HTR-8/SVneo (cell line): ENCODE results near the gene UNKL.

Source experiments
- DNase-seq: peaks from one replicate; pipeline ENCODE4 v3.0.0; 2011; ENCODE audit warnings: low spot score, mixed read lengths; ENCODE audit not compliant: insufficient read length
- FAIRE-seq: peaks from 2 replicates; lab custom pipeline; 2011; peaks lifted over from hg19 to GRCh38; lab: Jason Lieb, UNC

UNKL gene

DNA sequence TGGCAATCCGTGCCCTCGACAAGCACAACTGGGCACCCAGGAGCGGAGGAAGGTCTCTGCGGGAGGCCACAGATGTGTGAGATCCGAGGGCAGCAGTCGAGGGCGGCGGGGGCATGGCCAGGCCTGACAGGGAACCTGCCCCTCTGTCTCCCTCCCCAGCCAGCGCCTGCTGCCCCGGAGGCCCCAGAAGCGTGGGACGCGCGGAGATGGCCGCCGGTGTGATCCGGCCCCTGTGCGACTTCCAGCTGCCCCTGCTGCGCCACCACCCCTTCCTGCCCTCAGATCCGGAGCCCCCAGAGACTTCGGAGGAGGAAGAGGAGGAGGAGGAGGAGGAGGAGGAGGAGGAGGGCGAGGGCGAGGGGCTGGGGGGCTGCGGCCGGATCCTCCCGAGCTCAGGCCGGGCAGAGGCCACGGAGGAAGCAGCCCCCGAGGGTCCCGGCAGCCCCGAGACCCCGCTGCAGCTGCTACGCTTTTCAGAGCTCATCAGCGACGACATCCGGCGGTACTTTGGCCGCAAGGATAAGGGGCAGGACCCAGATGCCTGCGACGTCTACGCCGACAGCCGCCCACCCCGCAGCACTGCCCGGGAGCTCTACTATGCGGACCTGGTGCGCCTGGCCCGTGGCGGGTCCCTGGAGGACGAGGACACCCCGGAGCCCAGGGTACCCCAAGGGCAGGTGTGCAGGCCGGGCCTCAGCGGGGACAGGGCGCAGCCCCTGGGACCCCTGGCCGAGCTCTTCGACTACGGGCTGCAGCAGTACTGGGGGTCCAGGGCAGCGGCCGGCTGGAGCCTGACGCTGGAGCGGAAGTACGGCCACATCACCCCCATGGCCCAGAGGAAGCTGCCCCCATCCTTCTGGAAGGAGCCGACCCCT, 18.1 kb upstream of the UNKL start:
- DNase-seq, result no peak
- FAIRE-seq, result no peak

- no peak for FAIRE-seq
Observed at GRCh38 chr16:1431497-1432270, 17.2 kb upstream of the UNKL start.

DNA sequence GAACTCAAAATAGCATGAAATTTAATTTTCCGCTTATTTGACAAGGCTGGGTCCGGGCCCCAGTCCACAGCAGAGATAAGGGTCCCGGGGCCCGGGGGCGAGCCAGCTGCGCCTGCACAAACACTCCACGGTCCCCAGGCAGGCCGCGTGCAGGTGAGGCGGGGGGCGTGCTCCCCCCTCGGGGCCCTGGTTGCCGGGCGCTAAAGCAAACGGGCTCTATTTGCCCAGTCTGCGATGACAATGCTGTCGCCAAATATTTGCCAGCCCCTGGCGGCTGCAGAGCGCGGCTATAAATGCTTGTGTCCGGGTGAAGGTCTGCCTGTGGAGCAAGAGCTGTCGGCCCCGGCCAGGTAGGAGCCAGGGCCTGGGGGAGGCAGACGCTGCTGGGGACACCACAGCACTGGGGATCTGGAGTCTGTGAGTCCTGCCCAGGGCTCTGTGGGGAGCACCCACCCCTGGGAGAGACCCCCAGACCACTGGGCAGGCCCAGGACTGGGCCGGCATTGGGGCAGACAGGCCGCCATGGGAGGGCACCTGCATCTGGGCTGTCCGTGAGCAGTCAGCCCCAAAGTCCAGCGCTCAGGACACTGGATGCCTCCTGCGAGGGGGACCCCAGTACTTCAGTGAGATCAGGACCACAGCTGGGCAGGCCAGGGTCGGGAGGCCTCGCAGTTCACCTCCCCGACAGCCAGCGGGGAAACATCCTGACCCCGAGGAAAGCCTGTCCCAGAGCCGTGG, 16.4 kb upstream of the UNKL start, which contains the start of gene PERCC1:
Gene PERCC1 (plus strand): TSS at position 320 of the 738 bp plus-strand sequence. CDS start 1,516 bp downstream, outside the sequence.
- FAIRE-seq (no peak), DNase-seq (no peak)

More at GRCh38 chr16:1431497-1432270, 17.2 kb upstream of the UNKL start:
- DNase-seq, result no peak

GRCh38 chr16:1430214-1430758, 15.8 kb upstream of the UNKL start:
- no peak for DNase-seq
- no peak for FAIRE-seq

GRCh38 chr16:1429631-1430030, 15.1 kb upstream of the UNKL start:
- DNase-seq, result no peak
- no peak for FAIRE-seq

GRCh38 chr16:1429012-1429411, 14.5 kb upstream of the UNKL start:
- DNase-seq (no peak), FAIRE-seq (no peak)

GRCh38 chr16:1428511-1428910, 14.0 kb upstream of the UNKL start:
- DNase-seq (no peak), FAIRE-seq (no peak)

DNA sequence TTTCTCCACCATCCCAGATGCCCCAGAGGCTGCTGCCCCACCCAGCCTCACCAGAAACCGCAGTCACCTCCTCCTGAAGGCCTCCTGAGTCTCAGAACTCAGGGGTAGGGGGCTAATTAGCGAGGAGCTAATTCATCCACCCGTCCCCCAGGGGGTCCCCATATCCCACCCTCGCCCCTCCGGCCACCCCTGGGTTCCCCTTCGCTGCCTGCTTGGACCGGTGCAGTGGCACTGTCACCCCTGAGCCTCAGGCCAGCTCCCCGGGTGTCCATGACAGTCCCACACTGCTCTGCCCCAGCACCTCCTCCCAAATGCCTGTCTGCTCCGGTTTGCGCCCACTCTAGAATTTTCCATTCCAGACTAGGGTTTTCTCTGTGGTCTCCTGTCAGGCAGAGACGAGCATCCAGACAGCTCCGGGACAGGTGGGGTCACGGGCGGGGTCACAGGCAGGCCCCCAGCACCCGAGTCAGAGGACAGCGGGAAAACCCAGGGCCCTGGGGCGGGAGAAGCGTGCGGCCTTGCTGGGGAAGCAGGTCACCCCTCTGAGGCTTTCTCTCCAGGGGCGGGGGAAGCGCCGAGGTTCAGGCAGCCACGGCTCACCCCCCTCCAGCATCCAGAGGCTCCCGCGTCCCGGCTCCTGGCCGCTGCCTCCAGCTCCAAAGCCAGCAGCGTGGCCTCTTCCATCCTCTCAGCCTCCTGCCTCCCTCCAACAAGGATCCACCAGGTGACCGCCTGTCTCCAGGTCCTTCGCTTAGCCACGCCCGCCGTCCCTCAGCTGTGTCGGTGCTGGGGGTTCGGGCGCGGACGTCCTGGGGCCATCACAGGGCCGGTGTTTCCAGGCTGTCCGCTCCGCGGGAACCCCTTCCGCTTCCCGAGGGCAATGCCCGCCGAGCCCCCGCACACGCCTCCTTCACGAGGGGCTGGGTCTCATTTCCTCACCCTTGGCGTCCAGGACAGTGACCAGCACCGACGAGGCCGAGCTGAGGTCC, 13.3 kb upstream of the UNKL start:
- FAIRE-seq, result no peak
- DNase-seq, result no peak

- FAIRE-seq, result no peak
Observed at GRCh38 chr16:1426734-1427471, 12.4 kb upstream of the UNKL start.

DNA sequence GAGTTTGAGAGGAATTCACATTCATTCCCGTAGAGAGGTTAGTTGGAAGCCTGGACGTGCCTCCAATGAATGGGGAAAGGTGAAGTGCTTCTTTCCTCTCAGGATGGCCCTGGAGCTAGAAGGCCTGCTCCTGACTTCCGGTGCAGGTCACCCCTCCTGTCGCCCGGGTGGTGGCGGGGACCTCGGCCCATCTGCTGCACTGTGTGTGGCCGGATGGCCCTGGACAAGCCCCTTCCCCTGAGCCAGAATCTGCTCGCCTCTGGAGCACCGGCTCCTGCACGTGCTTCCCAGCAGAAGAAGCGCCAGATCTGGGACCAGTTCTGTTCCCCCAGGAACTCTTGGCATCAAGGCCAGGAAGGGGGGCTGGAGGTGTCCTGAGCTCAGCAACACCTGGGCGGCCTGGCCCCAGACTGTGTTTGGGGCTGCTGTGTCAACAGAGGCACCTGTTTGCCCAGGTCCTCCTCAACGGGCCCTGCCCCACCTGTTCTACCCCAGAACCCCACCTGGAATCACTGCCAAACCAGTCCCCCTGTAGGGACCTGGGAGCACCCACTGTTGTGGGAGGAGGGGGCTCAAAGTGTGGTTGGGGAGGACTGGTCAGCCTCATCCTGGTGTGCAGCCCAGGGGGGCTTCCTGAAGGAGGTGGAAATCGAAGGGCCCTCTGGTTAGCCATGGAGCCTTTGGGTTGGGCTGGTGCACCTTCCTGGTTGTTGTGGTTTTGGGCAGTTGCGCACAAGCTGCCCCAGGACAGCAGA, 11.3 kb upstream of the UNKL start:
- FAIRE-seq (no peak), DNase-seq (no peak)

More at GRCh38 chr16:1426734-1427471, 12.4 kb upstream of the UNKL start:
- DNase-seq, result no peak

GRCh38 chr16:1424028-1424427, 9.5 kb upstream of the UNKL start:
- DNase-seq (no peak), FAIRE-seq (no peak)

GRCh38 chr16:1422076-1422475, 7.6 kb upstream of the UNKL start:
- DNase-seq (no peak), FAIRE-seq (no peak)

- DNase-seq (no peak), FAIRE-seq (no peak)
Observed at GRCh38 chr16:1420111-1420539, 5.6 kb upstream of the UNKL start.

DNA sequence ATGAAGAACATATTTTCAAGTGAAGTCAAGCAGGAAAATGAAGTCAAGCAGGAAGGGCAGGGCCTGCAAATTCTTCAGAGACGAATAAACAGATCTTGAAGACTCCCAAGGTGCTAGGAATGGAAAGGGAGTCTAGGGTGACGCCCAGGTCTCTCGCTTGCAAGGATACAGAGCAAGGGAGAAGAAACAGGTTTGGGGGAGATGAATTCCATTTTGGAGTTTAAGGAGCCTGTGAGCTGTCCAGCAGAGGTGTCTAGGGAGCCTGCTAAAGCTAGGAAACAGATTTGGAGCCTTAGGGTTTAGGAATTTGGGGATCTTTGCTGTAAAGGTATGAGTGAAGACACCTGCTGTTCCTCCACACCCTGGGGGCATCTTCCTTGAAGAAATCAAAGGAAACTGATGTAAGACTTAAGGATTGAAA, 2.0 kb upstream of the UNKL start:
- no peak for FAIRE-seq

GRCh38 chr16:1413684-1414531, 596 bp downstream of the UNKL start:
- FAIRE-seq, result no peak

More for the DNA sequence above, 2.0 kb upstream of the UNKL start:
- no peak for DNase-seq

DNA sequence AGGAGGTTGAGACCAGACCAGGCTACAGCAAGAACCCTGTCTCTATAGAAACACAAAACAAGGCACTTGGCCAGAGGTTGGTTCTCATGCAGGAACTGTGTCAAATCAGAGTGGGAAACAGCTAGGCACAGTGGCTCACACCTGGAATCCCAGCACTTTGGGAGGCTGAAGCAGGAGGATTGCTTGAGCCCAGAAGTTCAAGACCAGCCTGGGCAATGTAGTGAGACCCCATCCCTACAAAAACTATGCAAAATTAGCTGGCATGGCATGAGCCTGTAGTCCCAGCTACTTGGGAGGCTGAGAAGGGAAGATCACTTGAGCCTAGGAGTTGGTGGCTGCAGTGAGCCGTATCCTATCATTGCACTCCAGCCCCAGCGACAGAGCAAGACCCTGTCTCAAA, 1.7 kb downstream of the UNKL start:
- DNase-seq, result no peak

More at GRCh38 chr16:1413684-1414531, 596 bp downstream of the UNKL start:
- peak; percentile 56 for DNase-seq

More for the DNA sequence above, 1.7 kb downstream of the UNKL start:
- no peak for FAIRE-seq
